SK-N-SH (cell line): Measurements from ENCODE around the gene DOK4. TPM values are rescaled to one million over a fixed set of nuclear protein-coding genes. Genes with fewer than 3 reads are reported as not detected.

ENCODE experiments used
- CTCF ChIA-PET: fragments of 300-600, 350-600 bp; formaldehyde crosslinking; extraction: SDS; loops from one replicate; lab custom pipeline; 2021; lab: Yijun Ruan, JAX
- POLR2A ChIA-PET: fragments of 350-600 bp; sonication (Branson Sonifier 250); formaldehyde crosslinking; extraction: SDS; loops from one replicate; lab custom pipeline; 2020; ENCODE audit warnings: antibody characterized with exemption, inconsistent platforms; lab: Yijun Ruan, JAX
- DNase-seq: peaks from one replicate; pipeline ENCODE4 v3.0.0; 2012
- H2AFZ ChIP-seq: fragments of 200-600 bp; sonication (generic); 2 replicates; pipeline ENCODE4 v1.8.1; 2016; ENCODE audit warnings: antibody characterized with exemption, mild to moderate bottlenecking, low read depth
- H3F3A ChIP-seq: fragments of 200-600 bp; sonication (generic); replicated peaks from 2 replicates; pipeline ENCODE3; 2016; ENCODE audit warnings: antibody characterized with exemption, mild to moderate bottlenecking; ENCODE audit not compliant: insufficient read depth
- H3K27ac ChIP-seq, 2 experiments: fragments of 200-500 bp in 1 of 2; fragments of 200-600 bp in 1 of 2; sonication (Bioruptor generic) in 1 of 2; sonication (generic), shearing (Covaris generic) in 1 of 2; 2 replicates each; pipeline versions ENCODE4 v1.5.1 to v1.6.1; 2014 to 2016; ENCODE audit warnings: low read depth in 2 of 2, inconsistent platforms in 1 of 2, low read length in 1 of 2, mild to moderate bottlenecking in 1 of 2, mixed read lengths in 1 of 2
- H3K27me3 ChIP-seq: fragments of 200-600 bp; sonication (generic), shearing (Covaris generic); 2 replicates; pipeline ENCODE4 v1.6.1; 2016; ENCODE audit warnings: mixed run types; ENCODE audit not compliant: insufficient read depth
- H3K36me3 ChIP-seq, 2 experiments: fragments of 200-500 bp in 1 of 2; fragments of 200-600 bp in 1 of 2; sonication (Bioruptor generic) in 1 of 2; sonication (generic) in 1 of 2; replicated peaks in 1 of 2; 2 replicates each; pipeline versions ENCODE3 to v1.5.1; 2014 to 2016; ENCODE audit warnings: low read length in 1 of 2, mild to moderate bottlenecking in 1 of 2; ENCODE audit not compliant: insufficient read depth in 2 of 2, control insufficient read depth in 1 of 2
- H3K4me1 ChIP-seq, 2 experiments: fragments of 200-500 bp in 1 of 2; fragments of 200-600 bp in 1 of 2; sonication (Bioruptor generic) in 1 of 2; sonication (generic), shearing (Covaris generic) in 1 of 2; 2 replicates each; pipeline versions ENCODE4 v1.5.1 to v1.6.1; 2014 to 2016; ENCODE audit warnings: low read depth in 1 of 2, low read length in 1 of 2, mixed run types in 1 of 2; ENCODE audit not compliant: insufficient read depth in 2 of 2, control insufficient read depth in 1 of 2
- H3K4me2 ChIP-seq: fragments of 200-600 bp; sonication (generic), shearing (Covaris generic); 2 replicates; pipeline ENCODE4 v1.6.1; 2017; ENCODE audit warnings: mixed run types
- H3K4me3 ChIP-seq, 2 experiments: fragments of 200-500 bp in 1 of 2; fragments of 200-600 bp in 1 of 2; sonication (Bioruptor generic) in 1 of 2; sonication (generic), shearing (Covaris generic) in 1 of 2; 2 replicates each; pipeline versions ENCODE4 v1.5.1 to v1.8.1; 2014 to 2016; ENCODE audit warnings: low read depth in 2 of 2, inconsistent platforms in 1 of 2, low read length in 1 of 2, mild to moderate bottlenecking in 1 of 2, mixed read lengths in 1 of 2, moderate library complexity in 1 of 2
- H3K79me2 ChIP-seq: fragments of 200-600 bp; sonication (generic); 2 replicates; pipeline ENCODE4 v1.8.1; 2017; ENCODE audit warnings: mild to moderate bottlenecking; ENCODE audit not compliant: insufficient read depth
- H3K9ac ChIP-seq: fragments of 200-600 bp; sonication (generic); 2 replicates; pipeline ENCODE4 v1.6.1; 2017; ENCODE audit warnings: mixed run types
- H3K9me2 ChIP-seq: fragments of 200-600 bp; sonication (generic); 2 replicates; pipeline ENCODE4 v1.6.1; 2017; ENCODE audit warnings: mixed run types
- H3K9me3 ChIP-seq: fragments of 200-600 bp; sonication (generic); 2 replicates; pipeline ENCODE4 v1.6.1; 2017; ENCODE audit warnings: mixed run types, mild to moderate bottlenecking, moderate library complexity
- H4K20me1 ChIP-seq: fragments of 200-600 bp; sonication (generic); 2 replicates; pipeline ENCODE4 v1.6.1; 2017; ENCODE audit warnings: mild to moderate bottlenecking, mixed run types; ENCODE audit not compliant: insufficient read depth
- CHD2 ChIP-seq: fragments of 150-350 bp; IDR thresholded peaks from 2 replicates; pipeline ENCODE4 v1.6.1; 2018; ENCODE audit warnings: low read length; ENCODE audit not compliant: partially characterized antibody
- ELF1 ChIP-seq: IDR thresholded peaks from 2 replicates; pipeline ENCODE4 v1.4.0; 2012
- EP300 ChIP-seq, 2 experiments: IDR thresholded peaks; 2 replicates each; pipeline versions ENCODE4 v1.4.0 to v1.6.1; 2012; ENCODE audit warnings: borderline replicate concordance in 1 of 2, low read depth in 1 of 2, low read length in 1 of 2
- FOSL2 ChIP-seq: IDR thresholded peaks from 2 replicates; pipeline ENCODE4 v1.4.0; 2012; ENCODE audit warnings: low read depth, mild to moderate bottlenecking, moderate library complexity, borderline replicate concordance
- FOXM1 ChIP-seq: IDR thresholded peaks from 2 replicates; pipeline ENCODE4 v1.4.0; 2012; ENCODE audit warnings: low read depth, mild to moderate bottlenecking
- GABPA ChIP-seq: IDR thresholded peaks from 2 replicates; pipeline ENCODE4 v1.4.0; 2012; ENCODE audit warnings: low read depth, mild to moderate bottlenecking
- GATA2 ChIP-seq: sonication (generic); formaldehyde crosslinking; IDR thresholded peaks from 2 replicates; pipeline ENCODE4 v1.5.0; 2020; ENCODE audit warnings: mild to moderate bottlenecking, missing genetic modification reagents
- MXI1 ChIP-seq: IDR thresholded peaks from 2 replicates; pipeline ENCODE4 v1.6.1; 2012; ENCODE audit warnings: mild to moderate bottlenecking, low read depth, low read length, improper control_type of control experiment
- POLR2AphosphoS5 ChIP-seq: IDR thresholded peaks from 2 replicates; pipeline ENCODE4 v1.6.1; 2012; ENCODE audit warnings: low read depth, low read length
- RAD21 ChIP-seq: IDR thresholded peaks from 2 replicates; pipeline ENCODE4 v1.6.1; 2012; ENCODE audit warnings: mild to moderate bottlenecking, low read length
- RFX5 ChIP-seq: IDR thresholded peaks from 2 replicates; pipeline ENCODE4 v1.6.1; 2012; ENCODE audit warnings: mild to moderate bottlenecking, improper control_type of control experiment, low read length
- RXRA ChIP-seq: IDR thresholded peaks from 2 replicates; pipeline ENCODE4 v1.4.0; 2012; ENCODE audit warnings: low read depth, mild to moderate bottlenecking, borderline replicate concordance
- SIN3A ChIP-seq: IDR thresholded peaks from 2 replicates; pipeline ENCODE4 v1.6.1; 2012; ENCODE audit warnings: low read depth, mild to moderate bottlenecking, low read length, moderate library complexity, borderline replicate concordance
- SMC3 ChIP-seq: IDR thresholded peaks from 2 replicates; pipeline ENCODE4 v1.6.1; 2012; ENCODE audit warnings: low read depth, low read length, improper control_type of control experiment
- TAF1 ChIP-seq: IDR thresholded peaks from 2 replicates; pipeline ENCODE4 v1.6.1; 2012; ENCODE audit warnings: low read depth, mild to moderate bottlenecking, low read length, moderate library complexity, borderline replicate concordance
- TEAD4 ChIP-seq: IDR thresholded peaks from 2 replicates; pipeline ENCODE4 v1.4.0; 2012; ENCODE audit warnings: mild to moderate bottlenecking, borderline replicate concordance; ENCODE audit not compliant: insufficient read depth
- WGBS: methylation state at CpG from one replicate; pipeline ENCODE4 v1.1.6; 2017; ENCODE audit warnings: low lambda C conversion rate; 5-methylcytosine and 5-hydroxymethylcytosine counted together
- polyA plus RNA-seq, 3 experiments: library from polyadenylated mRNA; depleted of rRNA; stranded (reverse); fragments of >200 nt; gene quantifications; 2 replicates each; pipeline ENCODE4 v1.2.3, GENCODE V29; 2012
- TF ChIP-seq, protein P1 (sequence below): fragments of 150-350 bp; IDR thresholded peaks from 2 replicates; pipeline ENCODE4 v1.6.1; 2016; ENCODE audit warnings: mild to moderate bottlenecking, low read depth, low read length
- TF ChIP-seq, protein P2 (sequence below): fragments of 150-350 bp; IDR thresholded peaks from 2 replicates; pipeline ENCODE4 v1.6.1; 2017; ENCODE audit warnings: antibody characterized with exemption, low read length, low read depth, borderline replicate concordance
- TF ChIP-seq, protein P3 (sequence below): IDR thresholded peaks from 2 replicates; pipeline ENCODE4 v1.4.0; 2012; ENCODE audit warnings: low read depth, borderline replicate concordance
- TF ChIP-seq, protein P4 (sequence below): IDR thresholded peaks from 2 replicates; pipeline ENCODE4; 2012

The DOK4 gene
- polyA plus RNA-seq, 1 of the 3 experiments (the other 2 are of a cell fraction): 28.4 TPM

DNA sequence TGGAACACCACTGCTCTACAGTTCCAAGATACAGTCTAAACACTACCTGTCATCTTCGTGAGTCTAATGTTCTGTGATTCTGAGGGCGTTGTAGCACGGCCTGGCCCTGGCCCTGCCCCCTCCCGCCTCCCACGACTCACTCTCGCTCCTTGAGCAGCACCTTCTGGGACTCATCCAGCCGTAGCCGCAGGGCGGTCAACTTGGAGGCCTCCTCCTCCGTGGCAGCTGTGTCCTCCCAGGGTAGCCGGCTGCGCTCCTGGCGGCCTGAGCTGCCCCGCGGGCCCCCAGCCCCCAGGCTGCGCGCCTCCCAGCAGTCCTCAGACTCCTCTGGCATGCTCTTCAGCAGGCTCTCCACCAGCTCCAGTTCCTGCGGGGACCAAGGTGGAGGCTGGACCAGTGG lies 39.5 kb upstream of the DOK4 start (continued):
- TF ChIP-seq, protein P1, sequence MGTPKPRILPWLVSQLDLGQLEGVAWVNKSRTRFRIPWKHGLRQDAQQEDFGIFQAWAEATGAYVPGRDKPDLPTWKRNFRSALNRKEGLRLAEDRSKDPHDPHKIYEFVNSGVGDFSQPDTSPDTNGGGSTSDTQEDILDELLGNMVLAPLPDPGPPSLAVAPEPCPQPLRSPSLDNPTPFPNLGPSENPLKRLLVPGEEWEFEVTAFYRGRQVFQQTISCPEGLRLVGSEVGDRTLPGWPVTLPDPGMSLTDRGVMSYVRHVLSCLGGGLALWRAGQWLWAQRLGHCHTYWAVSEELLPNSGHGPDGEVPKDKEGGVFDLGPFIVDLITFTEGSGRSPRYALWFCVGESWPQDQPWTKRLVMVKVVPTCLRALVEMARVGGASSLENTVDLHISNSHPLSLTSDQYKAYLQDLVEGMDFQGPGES: no peak

DNA sequence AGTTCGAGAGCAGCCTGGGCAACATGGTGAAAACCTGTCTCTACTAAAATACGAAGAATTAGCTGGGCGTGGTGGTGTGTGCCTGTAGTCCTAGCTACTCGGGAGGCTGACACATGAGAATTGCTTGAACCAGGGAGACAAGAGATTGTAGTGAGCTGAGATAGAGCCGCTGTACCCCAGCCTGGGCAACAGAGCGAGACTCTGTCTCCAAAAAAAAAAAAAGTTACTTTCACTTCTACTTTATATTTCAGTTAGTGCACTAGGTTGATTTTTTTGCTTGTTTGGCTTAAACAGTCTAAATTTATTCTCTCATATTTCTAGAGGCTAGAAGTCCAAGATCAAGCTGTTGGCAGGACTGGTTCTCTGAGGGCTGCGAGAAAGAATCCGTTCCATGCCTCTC lies 36.7 kb upstream of the DOK4 start:
- ChIA-PET CTCF (interaction anchor here (0.6 to 23.0 kb wide), 10 partner anchors 10 to 440 kb away, joined by 3 to 426 read pairs (median 4); partner anchors contain the start of genes CIAPIN1, COQ9 and POLR2C), POLR2A (interaction anchor here (0.6 kb wide), 1 partner anchor 428 kb away, joined by 4 read pairs; no protein-coding TSS in a partner anchor)
- no peaks in the 10 kb centered on the region for H3F3A ChIP-seq
- H3K79me2 ChIP-seq: no peaks in the 10 kb centered on the region
- H3K4me2 ChIP-seq: no peak overlapping the region
- WGBS: 96% methylated on average over 7 of the region's 8 CpGs
- peaks cover 6 to 7% of the 10 kb centered on the region in 2 experiments for H3K36me3 ChIP-seq
- H3K27ac ChIP-seq: no peak overlapping the region
- no peaks in the 10 kb centered on the region; a peak in 1 of 4 replicates for H3K4me1 ChIP-seq
- no peak for DNase-seq
- H3K27me3 ChIP-seq: no peaks in the 10 kb centered on the region
- H2AFZ ChIP-seq: no peak overlapping the region
- no peak overlapping the region for H3K9ac ChIP-seq
- H3K9me3 ChIP-seq: no peaks in the 10 kb centered on the region
- H3K4me3 ChIP-seq: no peak overlapping the region
- H4K20me1 ChIP-seq: no peaks in the 10 kb centered on the region
- no peak for TF ChIP-seq TEAD4
- TF ChIP-seq CHD2: no peak
- TF ChIP-seq SMC3: no peak
- TF ChIP-seq, protein P2, sequence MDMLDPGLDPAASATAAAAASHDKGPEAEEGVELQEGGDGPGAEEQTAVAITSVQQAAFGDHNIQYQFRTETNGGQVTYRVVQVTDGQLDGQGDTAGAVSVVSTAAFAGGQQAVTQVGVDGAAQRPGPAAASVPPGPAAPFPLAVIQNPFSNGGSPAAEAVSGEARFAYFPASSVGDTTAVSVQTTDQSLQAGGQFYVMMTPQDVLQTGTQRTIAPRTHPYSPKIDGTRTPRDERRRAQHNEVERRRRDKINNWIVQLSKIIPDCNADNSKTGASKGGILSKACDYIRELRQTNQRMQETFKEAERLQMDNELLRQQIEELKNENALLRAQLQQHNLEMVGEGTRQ: no peak
- no peak for TF ChIP-seq EP300 (IDR thresholded peaks at IDR 0.05; ENCODE audit: borderline replicate concordance in 1 of 2, low read depth in 1 of 2, low read length in 1 of 2)
- TF ChIP-seq FOXM1: no peak
- TF ChIP-seq, protein P3, sequence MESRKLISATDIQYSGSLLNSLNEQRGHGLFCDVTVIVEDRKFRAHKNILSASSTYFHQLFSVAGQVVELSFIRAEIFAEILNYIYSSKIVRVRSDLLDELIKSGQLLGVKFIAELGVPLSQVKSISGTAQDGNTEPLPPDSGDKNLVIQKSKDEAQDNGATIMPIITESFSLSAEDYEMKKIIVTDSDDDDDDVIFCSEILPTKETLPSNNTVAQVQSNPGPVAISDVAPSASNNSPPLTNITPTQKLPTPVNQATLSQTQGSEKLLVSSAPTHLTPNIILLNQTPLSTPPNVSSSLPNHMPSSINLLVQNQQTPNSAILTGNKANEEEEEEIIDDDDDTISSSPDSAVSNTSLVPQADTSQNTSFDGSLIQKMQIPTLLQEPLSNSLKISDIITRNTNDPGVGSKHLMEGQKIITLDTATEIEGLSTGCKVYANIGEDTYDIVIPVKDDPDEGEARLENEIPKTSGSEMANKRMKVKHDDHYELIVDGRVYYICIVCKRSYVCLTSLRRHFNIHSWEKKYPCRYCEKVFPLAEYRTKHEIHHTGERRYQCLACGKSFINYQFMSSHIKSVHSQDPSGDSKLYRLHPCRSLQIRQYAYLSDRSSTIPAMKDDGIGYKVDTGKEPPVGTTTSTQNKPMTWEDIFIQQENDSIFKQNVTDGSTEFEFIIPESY: no peak
- TF ChIP-seq POLR2AphosphoS5: no peak
- no peak for TF ChIP-seq GABPA
- no peak for TF ChIP-seq ELF1
- TF ChIP-seq, protein P1: no peak
- TF ChIP-seq TAF1: no peak
- TF ChIP-seq RFX5: no peak
- no peak for TF ChIP-seq FOSL2
- no peak for TF ChIP-seq SIN3A
- TF ChIP-seq MXI1: no peak
- TF ChIP-seq, protein P4, sequence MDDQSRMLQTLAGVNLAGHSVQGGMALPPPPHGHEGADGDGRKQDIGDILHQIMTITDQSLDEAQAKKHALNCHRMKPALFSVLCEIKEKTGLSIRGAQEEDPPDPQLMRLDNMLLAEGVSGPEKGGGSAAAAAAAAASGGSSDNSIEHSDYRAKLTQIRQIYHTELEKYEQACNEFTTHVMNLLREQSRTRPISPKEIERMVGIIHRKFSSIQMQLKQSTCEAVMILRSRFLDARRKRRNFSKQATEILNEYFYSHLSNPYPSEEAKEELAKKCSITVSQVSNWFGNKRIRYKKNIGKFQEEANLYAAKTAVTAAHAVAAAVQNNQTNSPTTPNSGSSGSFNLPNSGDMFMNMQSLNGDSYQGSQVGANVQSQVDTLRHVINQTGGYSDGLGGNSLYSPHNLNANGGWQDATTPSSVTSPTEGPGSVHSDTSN: no peak
- no peak for TF ChIP-seq RAD21
- no peak for TF ChIP-seq RXRA
- TF ChIP-seq GATA2: no peak
- H3K9me2 ChIP-seq: no peaks in the 10 kb centered on the region
